Mammary epithelial cell (primary cell): ENCODE data around the gene KCNQ1.

ENCODE experiments used
- EZH2 ChIP-seq: IDR thresholded peaks from 2 replicates; pipeline ENCODE4 v1.6.1; 2012; ENCODE audit warnings: low read length, inconsistent platforms, borderline replicate concordance
- TF ChIP-seq, protein P1 (sequence below), 2 donors: IDR thresholded peaks in 1 of 2; conservative IDR thresholded peaks in 1 of 2; 2 replicates each; pipeline ENCODE4 v1.5.1; 2011 to 2012; ENCODE audit warnings: inconsistent platforms in 2 of 2, low read length in 2 of 2, mild to moderate bottlenecking in 2 of 2, control low read depth in 1 of 2, low read depth in 1 of 2; ENCODE audit not compliant: insufficient read depth in 1 of 2; ENCODE audit errors: extremely low read depth in 1 of 2

DNA sequence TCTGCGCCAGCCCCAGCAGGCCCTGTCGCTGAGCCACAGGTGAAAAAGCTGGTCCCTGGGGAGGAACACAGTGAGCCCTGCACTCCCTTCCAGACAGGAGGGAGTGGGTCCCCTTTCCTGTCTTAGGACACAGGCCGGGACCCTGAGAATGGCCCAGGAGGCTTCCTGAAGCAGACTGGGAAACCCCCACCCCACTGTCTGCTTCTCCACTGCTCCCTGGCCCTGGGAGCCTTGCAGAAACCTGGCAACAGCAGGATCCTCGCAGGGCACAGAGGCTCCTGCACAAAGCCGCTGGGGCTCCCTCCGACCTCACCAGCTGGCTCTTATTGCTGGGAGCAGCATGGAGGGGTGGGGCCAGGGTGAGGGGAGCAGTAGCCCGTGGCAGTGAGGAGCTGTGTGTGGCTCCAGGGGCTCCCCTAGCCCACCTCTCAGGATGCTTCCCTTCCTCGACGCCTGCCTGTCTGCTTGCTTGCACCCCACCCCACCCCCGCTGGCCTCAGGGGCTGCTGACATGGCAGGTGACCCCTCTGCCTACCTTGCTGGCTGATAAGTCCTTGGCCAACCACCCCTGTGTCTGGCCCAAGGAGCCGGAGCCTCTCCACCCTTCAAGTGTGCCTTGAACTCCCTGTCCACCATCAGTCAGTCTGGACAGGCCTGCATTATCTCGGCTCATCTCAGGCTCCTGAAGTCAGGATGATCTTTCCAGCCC lies 327.1 kb downstream of the KCNQ1 start:
- TF ChIP-seq, protein P1, sequence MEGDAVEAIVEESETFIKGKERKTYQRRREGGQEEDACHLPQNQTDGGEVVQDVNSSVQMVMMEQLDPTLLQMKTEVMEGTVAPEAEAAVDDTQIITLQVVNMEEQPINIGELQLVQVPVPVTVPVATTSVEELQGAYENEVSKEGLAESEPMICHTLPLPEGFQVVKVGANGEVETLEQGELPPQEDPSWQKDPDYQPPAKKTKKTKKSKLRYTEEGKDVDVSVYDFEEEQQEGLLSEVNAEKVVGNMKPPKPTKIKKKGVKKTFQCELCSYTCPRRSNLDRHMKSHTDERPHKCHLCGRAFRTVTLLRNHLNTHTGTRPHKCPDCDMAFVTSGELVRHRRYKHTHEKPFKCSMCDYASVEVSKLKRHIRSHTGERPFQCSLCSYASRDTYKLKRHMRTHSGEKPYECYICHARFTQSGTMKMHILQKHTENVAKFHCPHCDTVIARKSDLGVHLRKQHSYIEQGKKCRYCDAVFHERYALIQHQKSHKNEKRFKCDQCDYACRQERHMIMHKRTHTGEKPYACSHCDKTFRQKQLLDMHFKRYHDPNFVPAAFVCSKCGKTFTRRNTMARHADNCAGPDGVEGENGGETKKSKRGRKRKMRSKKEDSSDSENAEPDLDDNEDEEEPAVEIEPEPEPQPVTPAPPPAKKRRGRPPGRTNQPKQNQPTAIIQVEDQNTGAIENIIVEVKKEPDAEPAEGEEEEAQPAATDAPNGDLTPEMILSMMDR (conservative IDR thresholded peaks at IDR 0.05 in 1 of 2, IDR thresholded peaks at IDR 0.05 in 1 of 2; ENCODE audit: extremely low read depth in 1 of 2, insufficient read depth in 1 of 2, low read depth in 1 of 2, low read length in 2 of 2), result no peak
- no peak for TF ChIP-seq EZH2
